Measurements from ENCODE around the gene CFAP161.

- TF ChIP-seq CTCF (IDR thresholded peaks at IDR 0.05): no peak
- TF ChIP-seq POLR2AphosphoS5 (IDR thresholded peaks at IDR 0.05; ENCODE audit: low read depth, low read length): no peak
Measured at GRCh38 chr15:81091889-81092558, 42.0 kb upstream of the CFAP161 start.
